Fibroblast of skin of left biceps (primary cell): Measurements from ENCODE around the gene BMP8A.
A peak's percentile ranks its signal among the peaks of the same experiment; 100 is the strongest.
"Not testable (repeated sequence)": the region's sequence is repeated elsewhere in the genome, so short reads cannot be mapped to it uniquely, and the experiment has no call there.

Experiments
- DNase-seq, 2 experiments: peaks; one replicate each; pipeline ENCODE4 v3.0.0-alpha.2; 2013; ENCODE audit warnings: low read depth in 2 of 2

BMP8A gene, protein sequence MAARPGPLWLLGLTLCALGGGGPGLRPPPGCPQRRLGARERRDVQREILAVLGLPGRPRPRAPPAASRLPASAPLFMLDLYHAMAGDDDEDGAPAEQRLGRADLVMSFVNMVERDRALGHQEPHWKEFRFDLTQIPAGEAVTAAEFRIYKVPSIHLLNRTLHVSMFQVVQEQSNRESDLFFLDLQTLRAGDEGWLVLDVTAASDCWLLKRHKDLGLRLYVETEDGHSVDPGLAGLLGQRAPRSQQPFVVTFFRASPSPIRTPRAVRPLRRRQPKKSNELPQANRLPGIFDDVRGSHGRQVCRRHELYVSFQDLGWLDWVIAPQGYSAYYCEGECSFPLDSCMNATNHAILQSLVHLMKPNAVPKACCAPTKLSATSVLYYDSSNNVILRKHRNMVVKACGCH

DNA sequence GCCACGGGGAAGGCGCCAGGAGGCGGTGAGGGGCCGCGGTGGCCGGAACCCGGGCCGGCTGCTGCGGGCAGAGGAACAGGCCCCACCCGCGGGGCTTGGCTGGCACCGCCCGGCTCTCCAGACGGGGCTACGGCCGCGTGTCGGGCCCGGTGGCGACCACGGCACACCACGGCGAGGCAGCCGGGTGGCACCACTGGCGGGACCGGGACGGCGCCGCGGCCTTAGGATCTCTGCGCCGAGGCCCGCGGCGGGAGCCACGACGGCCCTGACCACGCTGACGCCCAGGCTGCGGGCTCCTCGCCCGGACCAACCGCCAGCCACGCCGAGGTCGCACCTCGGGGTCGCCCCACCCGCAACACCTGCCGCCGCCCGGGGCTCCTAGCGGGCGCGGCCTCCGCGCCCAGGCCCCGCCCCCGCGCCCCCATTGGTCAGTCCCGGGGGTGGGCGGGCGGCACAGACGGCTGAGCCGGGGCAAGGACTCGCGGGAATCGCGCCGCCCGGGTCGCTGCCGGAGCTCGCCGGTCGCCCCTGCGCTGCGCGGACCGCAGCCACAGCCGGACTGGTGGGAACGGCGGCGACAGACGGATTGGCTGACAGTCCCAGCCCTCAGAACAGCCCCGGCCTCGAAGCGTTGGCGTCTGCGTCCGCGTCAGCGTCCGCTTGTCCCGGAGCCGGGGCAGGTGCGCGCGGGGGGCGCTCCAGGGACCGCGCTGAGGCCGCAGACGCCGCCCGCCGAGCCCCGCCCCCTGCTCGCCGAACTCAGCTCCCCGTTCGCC, at the start of gene BMP8A:
Gene BMP8A (plus strand): TSS at position 491 of the 776 bp plus-strand sequence. CDS start 356 bp downstream, outside the sequence.
- DNase-seq: no peak

DNA sequence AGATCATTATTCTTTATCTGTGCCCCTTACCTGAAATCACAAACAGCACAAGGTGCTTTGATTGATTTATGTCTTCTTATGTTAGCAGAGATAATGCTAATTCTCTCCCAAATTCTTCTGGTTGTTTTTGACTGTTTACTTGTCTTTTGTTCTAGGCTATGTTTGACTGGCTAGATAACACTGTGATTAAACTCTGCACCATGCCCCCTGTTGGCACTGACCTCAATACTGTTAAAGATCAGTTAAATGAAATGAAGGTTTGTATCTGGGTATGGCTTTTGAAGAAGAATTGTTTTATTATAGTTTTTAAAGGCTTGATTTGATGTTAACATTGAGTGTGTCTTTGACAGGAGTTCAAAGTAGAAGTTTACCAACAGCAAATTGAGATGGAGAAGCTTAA, 49.6 kb upstream of the BMP8A start:
- DNase-seq: no peak

DNA sequence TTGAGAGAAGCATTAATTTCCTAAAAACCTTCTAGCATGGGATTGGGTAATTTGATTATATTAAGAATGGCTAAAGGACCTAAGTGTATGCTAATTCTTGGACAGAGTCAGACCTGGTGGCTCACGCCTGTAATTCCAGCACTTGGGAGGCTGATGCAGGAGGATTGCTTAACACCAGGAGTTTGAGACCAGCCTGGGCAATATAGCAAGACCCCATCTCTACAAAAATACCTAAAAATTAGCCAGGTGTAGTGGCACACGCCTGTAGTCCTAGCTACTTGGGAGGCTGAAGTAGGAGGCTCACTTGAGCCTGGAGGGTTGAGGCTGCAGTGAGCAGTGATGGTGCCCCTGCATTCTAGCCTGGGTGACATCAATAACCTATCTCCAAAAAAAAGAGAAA, 45.9 kb upstream of the BMP8A start:
- DNase-seq: no peak

DNA sequence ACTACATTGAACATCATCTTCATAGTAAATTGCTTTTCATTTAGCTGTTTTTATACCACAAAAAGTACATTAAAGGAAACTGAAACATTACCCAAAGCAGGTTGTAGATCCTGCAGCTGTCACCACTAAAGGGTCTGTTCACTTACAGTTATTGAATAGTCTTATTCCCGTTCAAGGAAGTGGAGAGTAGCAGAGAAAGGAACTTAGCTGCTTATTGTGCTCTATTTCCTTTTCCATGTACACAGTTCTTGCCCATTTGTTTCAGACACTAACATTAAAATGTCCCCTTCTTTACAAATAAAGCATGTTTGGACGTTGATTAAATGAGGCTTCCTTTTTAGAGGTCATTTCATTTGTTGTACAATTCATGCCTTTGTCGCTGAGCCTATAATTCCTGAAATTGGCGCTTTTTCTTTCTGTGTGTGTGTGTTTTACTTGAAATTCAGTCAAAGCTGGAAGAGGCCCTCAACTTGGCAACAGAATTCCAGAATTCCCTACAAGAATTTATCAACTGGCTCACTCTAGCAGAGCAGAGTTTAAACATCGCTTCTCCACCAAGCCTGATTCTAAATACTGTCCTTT, 44.4 kb upstream of the BMP8A start:
- DNase-seq: no peak

DNA sequence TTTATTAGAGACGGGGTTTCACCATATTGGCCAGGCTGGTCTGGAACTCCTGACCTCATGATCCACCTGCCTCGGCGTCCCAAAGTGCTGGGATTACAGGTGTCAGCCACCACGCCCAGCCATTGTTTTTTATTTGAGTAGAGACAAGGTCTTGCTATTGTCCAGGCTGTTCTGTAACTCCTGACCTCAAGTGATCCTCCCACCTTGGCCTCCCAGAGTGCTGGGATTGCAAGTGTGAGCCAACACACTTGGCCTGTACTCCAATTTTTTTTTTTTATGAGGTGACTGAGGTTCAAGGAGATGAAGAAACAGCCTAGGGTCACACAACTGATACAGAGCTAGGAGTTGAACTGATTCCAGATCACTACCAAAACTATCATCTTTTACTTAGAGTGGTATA, 41.4 kb upstream of the BMP8A start:
- not testable (repeated sequence) for DNase-seq

DNA sequence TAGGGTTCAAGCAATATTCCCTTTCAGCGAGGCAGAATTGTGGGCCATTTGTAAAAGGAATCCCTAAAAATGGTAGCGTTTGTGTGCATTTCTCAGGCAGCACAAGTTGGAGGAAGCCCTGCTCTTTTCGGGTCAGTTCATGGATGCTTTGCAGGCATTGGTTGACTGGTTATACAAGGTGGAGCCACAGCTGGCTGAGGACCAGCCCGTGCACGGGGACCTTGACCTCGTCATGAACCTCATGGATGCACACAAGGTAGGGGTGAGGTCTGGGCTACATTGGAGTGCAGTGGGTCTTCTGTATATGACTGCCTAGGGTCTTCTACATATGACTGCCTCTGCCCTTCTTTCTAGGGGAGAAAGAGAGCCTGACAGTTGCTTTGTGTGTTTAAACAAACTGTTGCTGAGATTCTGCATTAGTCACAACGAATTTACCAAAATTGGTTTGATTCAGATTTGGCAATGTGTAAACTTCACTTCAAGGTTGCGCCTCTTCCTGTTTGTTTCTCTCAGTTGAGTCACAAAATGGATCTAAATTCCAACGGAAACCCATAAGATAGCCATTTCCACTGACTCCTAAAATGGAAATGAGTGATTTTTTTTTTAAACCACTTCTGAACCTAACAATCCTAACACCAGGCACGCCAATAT, 40.4 kb upstream of the BMP8A start:
- no peak for DNase-seq

DNA sequence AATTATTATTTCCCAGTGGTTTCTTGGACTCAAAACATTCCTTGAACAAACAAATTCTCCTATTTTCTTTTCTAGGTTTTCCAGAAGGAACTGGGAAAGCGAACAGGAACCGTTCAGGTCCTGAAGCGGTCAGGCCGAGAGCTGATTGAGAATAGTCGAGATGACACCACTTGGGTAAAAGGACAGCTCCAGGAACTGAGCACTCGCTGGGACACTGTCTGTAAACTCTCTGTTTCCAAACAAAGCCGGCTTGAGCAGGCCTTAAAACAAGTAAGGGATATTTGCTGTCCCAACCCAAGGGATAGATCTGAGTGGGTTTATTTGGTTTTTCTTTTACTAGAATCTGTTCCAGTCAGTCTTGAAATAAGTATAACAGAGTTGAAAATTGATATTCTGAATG, 39.4 kb upstream of the BMP8A start:
- no peak for DNase-seq

DNA sequence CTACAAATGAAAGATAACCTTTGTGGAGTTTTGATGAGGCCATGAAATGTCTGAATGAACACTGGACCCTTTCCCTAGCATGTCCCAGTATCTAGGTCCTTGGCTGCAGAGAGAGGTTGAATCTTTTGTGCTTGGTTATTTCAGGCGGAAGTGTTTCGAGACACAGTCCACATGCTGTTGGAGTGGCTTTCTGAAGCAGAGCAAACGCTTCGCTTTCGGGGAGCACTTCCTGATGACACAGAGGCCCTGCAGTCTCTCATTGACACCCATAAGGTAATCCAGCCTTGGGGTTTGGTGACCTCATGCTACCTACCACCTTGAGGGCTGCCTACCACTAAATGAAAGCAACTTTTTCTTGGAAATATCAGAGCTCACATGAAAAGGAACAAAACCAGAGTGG, 38.9 kb upstream of the BMP8A start:
- DNase-seq: no peak

DNA sequence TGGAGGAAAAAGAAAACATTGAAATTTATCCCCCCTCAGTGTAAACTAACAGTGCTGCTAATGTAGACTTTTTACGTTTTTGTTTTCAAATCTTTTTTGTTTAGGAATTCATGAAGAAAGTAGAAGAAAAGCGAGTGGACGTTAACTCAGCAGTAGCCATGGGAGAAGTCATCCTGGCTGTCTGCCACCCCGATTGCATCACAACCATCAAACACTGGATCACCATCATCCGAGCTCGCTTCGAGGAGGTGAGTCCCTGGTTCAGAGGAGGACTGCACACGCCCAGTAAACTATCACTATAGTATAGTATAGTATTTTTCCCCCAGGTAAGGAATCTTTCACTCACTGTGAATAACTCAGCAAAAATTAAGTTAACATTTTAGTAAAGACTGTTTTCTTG, 37.8 kb upstream of the BMP8A start:
- DNase-seq: no peak

DNA sequence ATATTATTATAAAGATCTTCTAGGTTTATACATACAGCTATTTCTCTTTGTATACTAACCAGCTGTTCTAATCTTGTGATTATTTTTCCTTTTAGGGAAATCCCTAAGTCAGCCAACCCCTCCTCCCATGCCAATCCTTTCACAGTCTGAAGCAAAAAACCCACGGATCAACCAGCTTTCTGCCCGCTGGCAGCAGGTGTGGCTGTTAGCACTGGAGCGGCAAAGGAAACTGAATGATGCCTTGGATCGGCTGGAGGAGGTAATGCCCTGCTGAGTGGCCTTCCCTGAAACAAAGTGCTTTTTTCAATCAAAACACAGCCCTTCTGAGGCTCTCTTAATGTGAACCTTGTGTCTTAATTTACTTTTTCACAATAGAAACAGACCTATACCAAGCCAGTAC, 32.4 kb upstream of the BMP8A start:
- no peak for DNase-seq

DNA sequence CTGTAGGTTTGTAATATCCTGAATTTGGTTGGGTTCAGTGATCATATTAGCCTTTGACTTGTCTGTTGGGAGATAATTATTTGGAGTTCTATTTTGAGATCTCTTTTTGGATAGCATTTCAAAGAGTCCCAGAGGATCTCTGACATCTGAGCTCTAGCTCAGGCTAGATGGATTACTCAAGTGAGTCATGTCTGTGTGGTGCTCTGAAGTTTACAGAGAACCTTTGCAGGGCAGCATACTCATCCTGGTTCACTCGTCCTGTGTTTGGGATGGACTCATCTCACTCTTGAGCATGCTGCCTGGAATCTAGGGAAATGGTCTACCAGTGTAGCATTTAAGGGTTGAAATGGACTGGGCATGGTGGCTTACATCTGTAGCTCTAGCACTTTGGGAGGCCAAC, 29.4 kb upstream of the BMP8A start:
- DNase-seq: no peak

DNA sequence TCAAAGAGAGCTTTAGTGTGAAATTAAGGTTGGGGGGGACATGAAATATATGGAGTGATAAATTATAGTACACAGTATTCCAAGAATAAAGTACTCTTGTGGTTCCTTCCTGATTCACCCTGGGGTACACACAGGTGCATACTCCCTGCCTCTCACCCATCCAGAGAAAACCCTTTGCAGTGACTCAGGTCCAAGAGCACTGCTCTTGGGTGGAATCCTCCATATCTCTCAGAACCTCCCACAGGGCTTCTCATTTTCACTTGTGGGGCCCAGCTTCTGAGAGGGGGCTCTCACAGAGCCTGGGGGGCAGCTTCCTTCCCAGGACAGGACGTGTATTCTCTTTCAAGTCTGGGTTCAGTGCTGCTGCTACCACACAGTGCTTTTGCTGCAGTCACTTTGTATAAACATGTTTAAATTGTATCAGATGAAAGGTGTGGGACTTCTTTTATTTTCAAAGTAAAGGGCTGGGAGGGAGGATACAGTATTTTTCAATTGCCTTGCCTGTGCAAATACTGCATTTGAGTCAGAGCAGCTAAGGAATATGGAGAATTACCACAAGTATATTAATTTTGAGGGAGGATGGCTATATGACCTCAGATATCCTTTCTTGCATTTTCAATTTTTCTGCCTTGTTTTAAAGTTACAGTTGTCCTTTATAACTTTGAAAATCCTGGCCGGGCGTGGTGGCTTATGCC, 24.9 kb upstream of the BMP8A start:
- no peak for DNase-seq

DNA sequence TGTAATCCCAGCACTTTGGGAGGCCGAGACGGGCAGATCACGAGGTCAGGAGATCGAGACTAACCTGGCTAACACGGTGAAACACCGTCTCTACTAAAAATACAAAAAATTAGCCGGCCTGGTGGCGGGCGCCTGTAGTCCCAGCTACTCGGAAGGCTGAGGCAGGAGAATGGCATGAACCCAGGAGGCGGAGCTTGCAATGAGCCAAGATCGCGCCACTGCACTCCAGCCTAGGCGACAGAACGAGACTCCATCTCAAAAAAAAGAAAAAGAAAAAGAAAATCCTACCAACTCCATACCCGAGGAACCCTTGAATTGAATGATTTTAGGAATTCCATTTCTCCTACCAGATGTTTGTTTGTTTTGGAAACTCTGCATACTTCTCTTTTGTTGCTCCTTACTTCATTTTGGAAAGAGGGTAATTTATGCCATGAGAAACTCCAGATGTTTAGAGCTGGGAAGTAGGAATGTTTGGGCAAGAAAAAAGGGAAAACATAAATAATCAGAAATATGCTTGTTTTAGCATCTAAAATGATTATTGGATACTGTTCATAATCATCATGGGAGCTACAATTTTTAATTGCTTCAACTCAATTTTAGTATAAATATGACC, 24.2 kb upstream of the BMP8A start:
- DNase-seq: not testable (repeated sequence)

DNA sequence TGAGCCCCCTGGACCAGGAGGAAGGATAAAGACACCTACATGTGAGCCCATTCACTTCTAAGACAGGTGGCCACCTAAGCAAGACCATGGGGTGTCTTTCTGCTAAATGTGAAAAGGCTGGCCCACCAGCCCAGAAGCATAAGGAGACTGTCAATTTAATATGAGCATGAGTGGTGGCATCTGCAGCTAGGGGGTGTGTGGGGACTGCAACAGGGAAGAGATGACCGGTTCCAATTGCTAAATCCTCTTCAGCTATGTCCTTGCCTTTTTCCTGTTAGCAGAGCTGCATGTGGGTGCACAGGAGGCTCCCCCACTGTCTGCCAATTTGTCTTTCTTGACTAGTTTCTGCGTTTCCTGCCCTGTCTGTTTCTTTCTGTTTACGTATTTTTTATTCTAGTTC, 22.3 kb upstream of the BMP8A start:
- DNase-seq: no peak

DNA sequence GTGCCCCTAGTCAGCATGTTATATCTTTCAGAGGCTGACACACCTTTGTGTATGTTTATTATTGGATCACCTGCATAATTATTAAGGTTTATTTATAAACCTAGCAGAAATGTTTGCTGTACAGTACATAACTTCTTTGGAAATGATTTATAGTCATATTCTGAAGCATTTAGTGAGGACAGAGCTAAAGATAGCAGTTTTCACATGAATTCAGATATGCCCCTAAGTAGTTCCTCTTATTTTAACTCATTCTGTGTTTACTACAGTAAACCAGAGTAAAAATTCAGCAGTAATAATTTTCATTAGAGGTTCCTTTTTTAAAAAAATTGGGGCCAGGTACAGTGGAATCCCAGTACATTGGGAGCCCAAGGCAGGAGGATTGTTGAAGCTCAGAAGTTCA, 21.4 kb upstream of the BMP8A start:
- no peak for DNase-seq

DNA sequence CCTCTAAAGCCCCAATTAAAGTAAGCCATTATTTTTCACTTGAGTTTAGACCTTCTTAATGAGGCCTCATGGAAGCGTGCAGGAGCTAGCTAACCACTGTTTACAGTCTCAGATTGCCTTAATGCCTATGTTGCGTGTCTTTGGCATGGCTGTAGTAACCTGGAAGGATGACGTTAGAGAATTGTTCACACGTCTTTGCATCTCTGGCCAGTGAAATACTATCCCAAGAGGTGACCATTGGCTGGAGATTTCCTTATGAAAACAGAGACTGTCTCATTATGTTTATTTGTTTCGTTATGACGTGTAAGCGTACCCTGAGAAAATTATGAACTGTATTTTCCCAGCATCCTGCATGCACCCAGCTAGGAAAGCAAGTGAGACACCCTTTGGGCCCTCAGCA, 18.6 kb upstream of the BMP8A start:
- no peak for DNase-seq

DNA sequence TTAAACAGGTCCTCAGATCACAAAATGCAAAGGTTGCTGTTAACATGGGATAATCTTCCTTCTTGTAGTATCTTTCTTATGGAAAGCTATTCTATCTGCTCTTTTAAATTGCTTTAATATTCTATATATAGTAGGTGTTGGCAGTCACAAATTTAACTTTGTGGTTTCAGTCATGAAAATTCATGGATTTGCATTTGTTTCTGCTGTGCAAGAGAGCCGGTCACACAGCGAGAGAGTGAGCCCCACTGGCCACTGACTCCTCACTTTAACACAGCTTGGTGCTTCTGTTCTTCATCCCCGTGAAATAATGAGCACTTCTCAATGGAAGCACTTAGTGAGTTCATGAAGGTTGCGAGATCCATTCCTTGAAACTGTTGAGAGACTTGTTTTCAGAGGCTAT, 18.1 kb upstream of the BMP8A start:
- no peak for DNase-seq

DNA sequence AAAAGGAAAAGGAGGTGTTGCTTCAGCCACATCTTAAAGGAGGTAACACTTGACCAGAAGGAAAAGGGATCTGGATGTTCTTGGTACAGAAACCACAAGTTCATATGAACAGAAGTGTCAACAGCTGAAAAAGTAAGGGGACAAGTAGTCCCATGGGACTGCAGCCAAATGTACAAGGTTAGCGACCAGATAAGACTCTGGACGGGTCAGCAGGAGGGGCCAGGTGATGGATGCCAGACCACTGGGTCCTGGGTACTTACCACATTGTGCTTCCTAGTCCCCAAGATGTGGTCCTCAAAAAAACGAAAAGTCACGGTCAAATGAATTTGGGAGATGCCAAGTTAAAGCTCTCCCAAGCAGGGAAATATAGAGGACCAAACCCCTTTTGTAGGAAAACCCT, 16.6 kb upstream of the BMP8A start:
- no peak for DNase-seq

DNA sequence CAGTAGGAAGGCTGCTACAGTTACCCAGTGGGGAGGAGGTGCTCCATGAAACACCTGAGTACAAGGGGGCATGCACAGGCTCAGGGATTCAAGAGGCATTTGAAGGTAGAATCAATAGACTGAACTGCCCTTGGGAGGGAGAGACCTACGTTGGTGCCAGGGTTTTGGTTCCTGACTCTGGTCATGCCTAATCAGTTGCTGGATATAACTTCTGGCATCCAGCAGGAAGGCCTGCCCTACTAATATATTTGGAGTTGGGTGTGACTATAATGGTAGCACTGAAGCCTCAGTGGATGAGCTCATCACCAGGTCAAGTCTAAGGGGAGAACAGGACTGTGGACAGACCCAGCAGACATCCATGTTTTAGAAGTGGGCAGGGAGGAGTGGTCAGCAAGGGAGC, 15.9 kb upstream of the BMP8A start:
- not testable (repeated sequence) for DNase-seq

DNA sequence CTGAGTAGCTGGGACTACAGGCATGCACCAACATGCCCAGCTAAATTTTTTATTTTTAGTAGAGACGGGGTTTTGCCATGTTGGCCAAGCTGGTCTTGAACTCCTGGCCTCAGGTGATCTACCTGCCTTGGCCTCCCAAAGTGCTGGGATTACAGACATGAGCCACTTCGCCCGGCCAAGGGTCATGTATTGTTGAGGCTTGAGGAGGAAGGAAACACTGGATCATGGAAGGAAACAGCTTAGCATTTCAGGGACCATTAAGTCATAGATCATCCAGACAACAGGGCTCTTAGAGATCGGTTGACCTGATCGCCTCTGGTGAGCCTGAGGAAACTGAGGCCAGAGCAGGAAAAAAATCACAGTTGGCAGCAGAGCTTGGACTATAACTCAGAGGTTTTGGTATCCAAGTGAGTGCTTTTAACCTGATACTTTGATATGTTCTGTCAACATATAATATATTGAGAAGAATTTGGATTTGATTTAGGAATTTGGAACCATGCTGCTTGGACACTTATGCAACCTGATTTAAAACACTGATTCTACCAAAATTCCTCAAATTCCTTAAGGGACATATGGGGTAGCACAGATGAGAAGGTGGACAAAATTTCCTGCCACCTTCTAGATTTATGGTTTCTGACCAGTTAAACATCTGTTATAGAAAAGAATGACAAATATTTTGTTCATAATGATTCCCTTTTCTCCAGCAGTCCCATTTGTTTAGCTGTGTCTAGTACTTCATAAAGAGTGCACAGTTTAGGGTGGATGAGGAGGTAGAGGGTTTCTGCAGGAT, 13.1 kb upstream of the BMP8A start:
- DNase-seq: peak in 1 of 2 experiments; percentile 8
